Sigmoid colon (tissue), 7 donors: ENCODE results near the gene PLXDC1. TPM values are rescaled to one million over a fixed set of nuclear protein-coding genes. Genes with fewer than 3 reads are reported as not detected.

ENCODE experiments used
- DNase-seq: peaks from one replicate; pipeline ENCODE4 v3.0.0-alpha.2; 2019
- H3K27ac ChIP-seq, 4 donors: fragments of 200-600 bp; sonication (generic); one replicate each; pipeline ENCODE4 v1.5.1; 2016 to 2019; ENCODE audit warnings: mild to moderate bottlenecking in 1 of 4
- H3K27me3 ChIP-seq, 3 donors: fragments of 200-600 bp; sonication (generic); one replicate each; pipeline ENCODE4 v1.5.1; 2019; ENCODE audit warnings: mild to moderate bottlenecking in 1 of 3
- H3K36me3 ChIP-seq, 4 donors: fragments of 200-600 bp; sonication (generic); one replicate each; pipeline ENCODE4 v1.5.1; 2016 to 2019
- H3K4me1 ChIP-seq, 4 donors: fragments of 200-600 bp; sonication (generic); one replicate each; pipeline ENCODE4 v1.5.1; 2017 to 2019
- H3K4me3 ChIP-seq, 4 donors: fragments of 200-600 bp; sonication (generic); one replicate each; pipeline ENCODE4 v1.5.1; 2017 to 2019; ENCODE audit warnings: mild to moderate bottlenecking in 2 of 4, moderate library complexity in 1 of 4
- H3K9me3 ChIP-seq, 4 donors: fragments of 200-600 bp in 3 of 4; sonication (generic) in 3 of 4; one replicate each; pipeline versions ENCODE4 v1.5.1 to v1.6.1; 2013 to 2019
- EP300 ChIP-seq, 4 donors: sonication (generic); formaldehyde crosslinking; IDR thresholded peaks; one replicate each; pipeline ENCODE4 v1.6.1; 2017; ENCODE audit warnings: antibody characterized with exemption in 4 of 4
- POLR2A ChIP-seq, 2 donors: fragments of 450-650 bp; IDR thresholded peaks; one replicate each; pipeline ENCODE4 v1.6.1; 2016; ENCODE audit warnings: antibody characterized with exemption in 2 of 2, mild to moderate bottlenecking in 2 of 2, moderate library complexity in 2 of 2
- POLR2AphosphoS5 ChIP-seq, 4 donors: sonication (generic); formaldehyde crosslinking; IDR thresholded peaks; one replicate each; pipeline ENCODE4 v1.6.1; 2017; ENCODE audit warnings: antibody characterized with exemption in 4 of 4
- whole genome bisulfite sequencing, 2 donors: extraction: QIAGEN DNeasy Blood & Tissue Kit; methylation state at CpG; one replicate each; pipeline ENCODE4 v1.1.7; 2013; 5-methylcytosine and 5-hydroxymethylcytosine counted together
- intact Hi-C: fragments of 100-400 bp; cut with DNase I; formaldehyde crosslinking; loops from one replicate; pipeline ENCODE4 v1.15.1; 2023
- polyA plus RNA-seq, 3 donors: library from polyadenylated mRNA; stranded (reverse); fragments of 200-250 nt; gene quantifications; one replicate each; pipeline ENCODE4 v1.2.3, GENCODE V29; 2013
- total RNA-seq, 4 donors: library from RNA; depleted of rRNA; stranded (reverse); fragments of >200 nt; gene quantifications; one replicate each; pipeline ENCODE4 v1.1.0, GENCODE V29; 2016
- TF ChIP-seq, protein P1 (sequence below), 4 experiments: fragments of 450-650 bp in 3 of 4; fragments of 200-600 bp in 1 of 4; IDR thresholded peaks; one replicate each; pipeline ENCODE4 v1.5.1; 2016 to 2019; ENCODE audit warnings: antibody characterized with exemption in 4 of 4, mild to moderate bottlenecking in 3 of 4, moderate library complexity in 2 of 4
- donor health status: healthy with polysubstance abuse.
- donor health status: Bipolar disorder and iron deficiency.
- donor health status: healthy.

Gene PLXDC1
- total and polyA plus RNA-seq, 7 donors: 1.4 to 13.0 (median 6.2) TPM

GRCh38 chr17:39198186-39198566 lies 46.7 kb upstream of the PLXDC1 start:
- intact Hi-C loops: loop anchor here (1.0 to 5.0 kb wide), 2 partner anchors 34 to 204 kb away; partner anchors contain the start of gene FBXL20
- Histone ChIP-seq H3K9me3 (no peaks in the 10 kb centered on the region), H3K36me3 (peaks cover 15 to 28% (median 22%) of the 10 kb centered on the region in 4 donors), H3K4me1 (peaks cover 0 to 72% (median 63%) of the 10 kb centered on the region in 4 donors), H3K4me3 (peak overlapping the region in 3 of 4 donors; percentile 72 to 92 (median 75)), H3K27ac (peak overlapping the region; percentile 91 to 99 (median 94)), H3K27me3 (no peaks in the 10 kb centered on the region)
- 56 to 81% methylated on average over 4 of the region's 4 CpGs for WGBS, 2 donors
- no peak for DNase-seq
- TF ChIP-seq POLR2AphosphoS5 (IDR thresholded peaks at IDR 0.05): no peak
- TF ChIP-seq EP300 (IDR thresholded peaks at IDR 0.05): no peak
- no peak for TF ChIP-seq POLR2A (IDR thresholded peaks at IDR 0.05)
- TF ChIP-seq, protein P1, sequence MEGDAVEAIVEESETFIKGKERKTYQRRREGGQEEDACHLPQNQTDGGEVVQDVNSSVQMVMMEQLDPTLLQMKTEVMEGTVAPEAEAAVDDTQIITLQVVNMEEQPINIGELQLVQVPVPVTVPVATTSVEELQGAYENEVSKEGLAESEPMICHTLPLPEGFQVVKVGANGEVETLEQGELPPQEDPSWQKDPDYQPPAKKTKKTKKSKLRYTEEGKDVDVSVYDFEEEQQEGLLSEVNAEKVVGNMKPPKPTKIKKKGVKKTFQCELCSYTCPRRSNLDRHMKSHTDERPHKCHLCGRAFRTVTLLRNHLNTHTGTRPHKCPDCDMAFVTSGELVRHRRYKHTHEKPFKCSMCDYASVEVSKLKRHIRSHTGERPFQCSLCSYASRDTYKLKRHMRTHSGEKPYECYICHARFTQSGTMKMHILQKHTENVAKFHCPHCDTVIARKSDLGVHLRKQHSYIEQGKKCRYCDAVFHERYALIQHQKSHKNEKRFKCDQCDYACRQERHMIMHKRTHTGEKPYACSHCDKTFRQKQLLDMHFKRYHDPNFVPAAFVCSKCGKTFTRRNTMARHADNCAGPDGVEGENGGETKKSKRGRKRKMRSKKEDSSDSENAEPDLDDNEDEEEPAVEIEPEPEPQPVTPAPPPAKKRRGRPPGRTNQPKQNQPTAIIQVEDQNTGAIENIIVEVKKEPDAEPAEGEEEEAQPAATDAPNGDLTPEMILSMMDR (IDR thresholded peaks at IDR 0.05): no peak

GRCh38 chr17:39197380-39198185 lies 46.1 kb upstream of the PLXDC1 start, which contains the start of gene CACNB1:
Gene CACNB1, minus strand, starts transcription at chr17:39197669. Its CDS starts 174 bp downstream, at chr17:39197495.
- TF ChIP-seq EP300 (IDR thresholded peaks at IDR 0.05) (no peak), POLR2A (IDR thresholded peaks at IDR 0.05) (peak in 1 of 2 donors; percentile 25), POLR2AphosphoS5 (IDR thresholded peaks at IDR 0.05) (peak; percentile 62 to 82 (median 74))
- TF ChIP-seq, protein P1 (IDR thresholded peaks at IDR 0.05): no peak
- H3K36me3 ChIP-seq: peaks cover 12 to 28% (median 18%) of the 10 kb centered on the region in 4 donors
- peaks cover 0 to 72% (median 63%) of the 10 kb centered on the region in 4 donors for H3K4me1 ChIP-seq
- intact Hi-C loops: loop anchor here (1.0 to 5.0 kb wide), 2 partner anchors 33 to 205 kb away; partner anchors contain the start of gene FBXL20
- DNase-seq: peak; percentile 90
- no peaks in the 10 kb centered on the region for H3K9me3 ChIP-seq
- no peaks in the 10 kb centered on the region for H3K27me3 ChIP-seq
- 1% methylated on average over 55 of the region's 55 CpGs for WGBS, 2 donors
- H3K27ac ChIP-seq: peak within 1 kb of the TSS; percentile 91 to 99 (median 94)
- peak within 1 kb of the TSS; percentile 72 to 92 (median 76) for H3K4me3 ChIP-seq

GRCh38 chr17:39196808-39197291 lies 45.4 kb upstream of the PLXDC1 start:
- DNase-seq: no peak
- TF ChIP-seq POLR2AphosphoS5 (IDR thresholded peaks at IDR 0.05) (no peak), POLR2A (IDR thresholded peaks at IDR 0.05) (no peak), EP300 (IDR thresholded peaks at IDR 0.05) (no peak)
- TF ChIP-seq, protein P1 (IDR thresholded peaks at IDR 0.05): no peak
- Histone ChIP-seq H3K27me3 (no peaks in the 10 kb centered on the region), H3K4me3 (peak overlapping the region; percentile 72 to 92 (median 76)), H3K4me1 (peaks cover 0 to 64% (median 57%) of the 10 kb centered on the region in 4 donors), H3K9me3 (no peaks in the 10 kb centered on the region), H3K27ac (peak overlapping the region; percentile 91 to 99 (median 94)), H3K36me3 (peaks cover 5 to 28% (median 10%) of the 10 kb centered on the region in 4 donors)
- WGBS, 2 donors: 0 to 1% methylated on average over 30 of the region's 30 CpGs
- intact Hi-C loops: loop anchor here (5.0 kb wide), 1 partner anchor 205 kb away; the partner anchor contains the start of gene FBXL20

DNA sequence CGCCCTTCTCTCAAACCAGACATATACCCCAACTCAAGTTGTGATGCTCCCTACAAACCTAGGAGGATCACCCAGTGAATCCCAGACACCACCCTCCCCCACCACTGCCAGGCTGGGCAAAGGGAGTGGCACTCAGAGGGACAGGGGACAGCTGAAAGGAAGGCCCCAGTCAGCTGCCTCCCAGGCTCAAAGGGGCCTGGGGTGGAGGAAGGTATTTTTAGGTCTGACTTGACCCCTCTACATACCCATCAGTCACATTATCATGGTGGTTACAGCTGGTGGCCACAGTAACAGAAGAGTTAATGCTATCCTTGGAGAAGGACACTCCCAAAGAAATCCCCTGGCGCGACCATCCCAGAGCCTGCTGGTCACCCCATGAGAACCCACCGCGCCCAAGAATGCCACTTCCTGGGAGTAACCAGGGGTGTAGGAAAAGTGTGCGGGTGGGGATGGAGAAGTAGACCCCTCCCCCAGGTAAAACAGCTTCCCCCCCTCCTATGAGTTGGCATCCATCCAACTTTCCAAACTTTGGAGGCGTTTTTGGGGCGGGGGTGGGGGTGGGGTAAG lies 44.9 kb upstream of the PLXDC1 start:
- no peaks in the 10 kb centered on the region for H3K27me3 ChIP-seq
- intact Hi-C loops: loop anchor here (5.0 kb wide), 1 partner anchor 206 kb away; the partner anchor contains the start of gene FBXL20
- H3K4me3 ChIP-seq: peak overlapping the region; percentile 72 to 92 (median 76)
- H3K9me3 ChIP-seq: no peaks in the 10 kb centered on the region
- peaks cover 0 to 28% (median 8%) of the 10 kb centered on the region in 4 donors for H3K36me3 ChIP-seq
- H3K4me1 ChIP-seq: peaks cover 0 to 59% (median 51%) of the 10 kb centered on the region in 4 donors
- TF ChIP-seq EP300 (IDR thresholded peaks at IDR 0.05) (no peak), POLR2AphosphoS5 (IDR thresholded peaks at IDR 0.05) (no peak), POLR2A (IDR thresholded peaks at IDR 0.05) (no peak)
- TF ChIP-seq, protein P1 (IDR thresholded peaks at IDR 0.05): no peak
- H3K27ac ChIP-seq: peak overlapping the region; percentile 91 to 99 (median 94)
- WGBS, 2 donors: 30 to 47% methylated on average over 8 of the region's 8 CpGs
- DNase-seq: no peak
